ENCODE results near the gene PDZD4.
A peak's percentile ranks its signal among the peaks of the same experiment; 100 is the strongest.

PDZD4 gene

GRCh38 chrX:153794897-153795816, 35.2 kb downstream of the PDZD4 start:
- no peaks in the 10 kb centered on the region for H3K4me1 ChIP-seq (ENCODE audit: insufficient read depth, poor library complexity, severe bottlenecking)
- ATAC-seq (ENCODE audit: low read depth) (peak; percentile 9; the same call in 1 of the 3 replicates), DNase-seq (ENCODE audit: low spot score) (no peak)
- TF ChIP-seq, protein P1, sequence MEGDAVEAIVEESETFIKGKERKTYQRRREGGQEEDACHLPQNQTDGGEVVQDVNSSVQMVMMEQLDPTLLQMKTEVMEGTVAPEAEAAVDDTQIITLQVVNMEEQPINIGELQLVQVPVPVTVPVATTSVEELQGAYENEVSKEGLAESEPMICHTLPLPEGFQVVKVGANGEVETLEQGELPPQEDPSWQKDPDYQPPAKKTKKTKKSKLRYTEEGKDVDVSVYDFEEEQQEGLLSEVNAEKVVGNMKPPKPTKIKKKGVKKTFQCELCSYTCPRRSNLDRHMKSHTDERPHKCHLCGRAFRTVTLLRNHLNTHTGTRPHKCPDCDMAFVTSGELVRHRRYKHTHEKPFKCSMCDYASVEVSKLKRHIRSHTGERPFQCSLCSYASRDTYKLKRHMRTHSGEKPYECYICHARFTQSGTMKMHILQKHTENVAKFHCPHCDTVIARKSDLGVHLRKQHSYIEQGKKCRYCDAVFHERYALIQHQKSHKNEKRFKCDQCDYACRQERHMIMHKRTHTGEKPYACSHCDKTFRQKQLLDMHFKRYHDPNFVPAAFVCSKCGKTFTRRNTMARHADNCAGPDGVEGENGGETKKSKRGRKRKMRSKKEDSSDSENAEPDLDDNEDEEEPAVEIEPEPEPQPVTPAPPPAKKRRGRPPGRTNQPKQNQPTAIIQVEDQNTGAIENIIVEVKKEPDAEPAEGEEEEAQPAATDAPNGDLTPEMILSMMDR (IDR thresholded peaks at IDR 0.05; ENCODE audit: poor library complexity, severe bottlenecking) = no peak
- H3K4me3 ChIP-seq (ENCODE audit: severe bottlenecking) = peak overlapping the region; percentile 98
- H3K36me3 ChIP-seq (ENCODE audit: low read depth) = no peaks in the 10 kb centered on the region
- H3K9me3 ChIP-seq (ENCODE audit: severe bottlenecking) = no peaks in the 10 kb centered on the region
- no peaks in the 10 kb centered on the region for H3K27me3 ChIP-seq (ENCODE audit: insufficient read depth, poor library complexity, severe bottlenecking)
- peak overlapping the region; percentile 48 for H3K27ac ChIP-seq (ENCODE audit: poor library complexity, severe bottlenecking)

GRCh38 chrX:153794018-153794896, 36.1 kb downstream of the PDZD4 start, which contains the start of the genes IDH3G and SSR4:
Gene IDH3G (minus strand): TSS chrX:153794375. CDS start chrX:153794326, 49 bp downstream.
Gene SSR4 (plus strand): TSS chrX:153794668. CDS start chrX:153794688, 20 bp downstream.
- H3K27me3 ChIP-seq (ENCODE audit: insufficient read depth, poor library complexity, severe bottlenecking) = no peaks in the 10 kb centered on the region
- H3K4me3 ChIP-seq (ENCODE audit: severe bottlenecking) = peak within 1 kb of the TSS; percentile 98
- H3K27ac ChIP-seq (ENCODE audit: poor library complexity, severe bottlenecking) = peak within 1 kb of the TSS; percentile 48
- no peaks in the 10 kb centered on the region for H3K4me1 ChIP-seq (ENCODE audit: insufficient read depth, poor library complexity, severe bottlenecking)
- no peaks in the 10 kb centered on the region for H3K9me3 ChIP-seq (ENCODE audit: severe bottlenecking)
- no peaks in the 10 kb centered on the region for H3K36me3 ChIP-seq (ENCODE audit: low read depth)
- ATAC-seq (ENCODE audit: low read depth) = peak; percentile 84
- DNase-seq (ENCODE audit: low spot score) = peak; percentile 85
- TF ChIP-seq, protein P1 (IDR thresholded peaks at IDR 0.05; ENCODE audit: poor library complexity, severe bottlenecking) = no peak

DNA sequence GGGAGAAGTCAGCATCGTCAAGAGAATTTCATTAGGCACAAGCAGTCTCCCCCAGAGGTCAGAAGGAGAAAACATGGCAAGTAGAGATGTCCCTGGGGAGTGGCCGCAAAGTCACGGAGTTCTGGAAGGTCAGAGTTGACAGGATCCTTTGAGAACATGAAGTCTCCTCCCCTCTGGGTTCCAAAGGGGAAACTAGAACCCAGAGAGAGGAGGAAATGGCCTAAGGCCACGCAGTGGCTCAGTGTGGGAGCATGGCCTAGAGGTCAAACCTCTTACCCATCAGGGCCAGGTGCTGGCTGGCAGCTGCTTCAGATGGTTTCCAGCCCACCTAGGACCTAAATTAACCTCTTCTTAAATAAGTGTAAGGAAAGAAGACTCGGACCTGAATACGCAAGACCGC, 37.1 kb downstream of the PDZD4 start:
- TF ChIP-seq, protein P1 (IDR thresholded peaks at IDR 0.05; ENCODE audit: poor library complexity, severe bottlenecking) = no peak
- Histone ChIP-seq H3K36me3 (ENCODE audit: low read depth) (no peaks in the 10 kb centered on the region), H3K4me3 (ENCODE audit: severe bottlenecking) (peak overlapping the region; percentile 98), H3K9me3 (ENCODE audit: severe bottlenecking) (no peaks in the 10 kb centered on the region), H3K27me3 (ENCODE audit: insufficient read depth, poor library complexity, severe bottlenecking) (no peaks in the 10 kb centered on the region), H3K27ac (ENCODE audit: poor library complexity, severe bottlenecking) (peak overlapping the region; percentile 48), H3K4me1 (ENCODE audit: insufficient read depth, poor library complexity, severe bottlenecking) (no peaks in the 10 kb centered on the region)
- ATAC-seq (ENCODE audit: low read depth) (no peak), DNase-seq (ENCODE audit: low spot score) (no peak)

DNA sequence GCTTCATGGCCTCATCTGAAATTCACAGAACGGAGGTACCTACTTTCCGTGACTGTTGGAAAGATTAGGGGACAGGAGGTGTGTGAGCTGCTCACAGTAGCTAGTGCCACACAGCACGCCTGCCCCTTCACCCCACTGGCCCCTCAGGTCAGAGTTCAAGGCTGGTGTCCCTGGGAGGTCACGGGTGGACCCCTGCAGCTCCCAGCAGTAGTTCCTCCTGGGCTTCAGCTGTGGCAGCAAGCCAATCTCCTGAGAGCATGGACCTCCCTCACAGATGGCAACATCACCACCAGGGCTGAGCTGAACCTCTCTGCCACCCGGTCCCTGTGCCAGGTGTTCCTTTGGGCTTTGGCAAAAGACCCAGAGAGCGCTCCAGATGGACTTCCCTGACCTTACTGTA, 38.0 kb downstream of the PDZD4 start:
- Histone ChIP-seq H3K27ac (ENCODE audit: poor library complexity, severe bottlenecking) (no peak overlapping the region), H3K4me3 (ENCODE audit: severe bottlenecking) (no peak overlapping the region), H3K27me3 (ENCODE audit: insufficient read depth, poor library complexity, severe bottlenecking) (no peaks in the 10 kb centered on the region), H3K36me3 (ENCODE audit: low read depth) (no peaks in the 10 kb centered on the region), H3K9me3 (ENCODE audit: severe bottlenecking) (no peaks in the 10 kb centered on the region), H3K4me1 (ENCODE audit: insufficient read depth, poor library complexity, severe bottlenecking) (no peaks in the 10 kb centered on the region)
- TF ChIP-seq, protein P1 (IDR thresholded peaks at IDR 0.05; ENCODE audit: poor library complexity, severe bottlenecking) = no peak
- ATAC-seq (ENCODE audit: low read depth) = no peak
- no peak for DNase-seq (ENCODE audit: low spot score)

All from RWPE2 (cell line).